Measurements from ENCODE around the gene TM2D1. TPM values are rescaled to one million over a fixed set of nuclear protein-coding genes. Genes with fewer than 3 reads are reported as not detected.

The TM2D1 gene
- polyA plus RNA-seq, 1 experiment = 30.3 TPM

GRCh38 chr1:61635557-61635956, 89.4 kb downstream of the TM2D1 start:
- POLR2A ChIA-PET = no interaction called here
- Histone ChIP-seq H3K36me3 (ENCODE audit: control insufficient read depth, insufficient read depth, low read length) (no peaks in the 10 kb centered on the region), H3K4me3 (ENCODE audit: low read depth, low read length) (no peak overlapping the region), H3K27me3 (ENCODE audit: control insufficient read depth, insufficient read depth, low read length) (peaks cover 1% of the 10 kb centered on the region; the same call in 1 of the 2 replicates)
- DNase-seq (ENCODE audit: low read depth) = no peak
- no peak for TF ChIP-seq CTCF (IDR thresholded peaks at IDR 0.05; ENCODE audit: insufficient read depth, low read depth, low read length)
- CTCF ChIA-PET = no interaction called here

GRCh38 chr1:61631436-61631835, 93.5 kb downstream of the TM2D1 start:
- ChIA-PET POLR2A (no interaction called here), CTCF (interaction anchor here (0.7 to 1.4 kb wide), 2 partner anchors 10 to 47 kb away, joined by 3 read pairs; no protein-coding TSS in a partner anchor)
- TF ChIP-seq CTCF (IDR thresholded peaks at IDR 0.05; ENCODE audit: insufficient read depth, low read depth, low read length) = no peak

More at GRCh38 chr1:61631436-61631835, 93.5 kb downstream of the TM2D1 start:
- no peak for DNase-seq (ENCODE audit: low read depth)
- no peaks in the 10 kb centered on the region for H3K36me3 ChIP-seq (ENCODE audit: control insufficient read depth, insufficient read depth, low read length)
- H3K27me3 ChIP-seq (ENCODE audit: control insufficient read depth, insufficient read depth, low read length) = peaks cover 1% of the 10 kb centered on the region; the same call in 1 of the 2 replicates
- H3K4me3 ChIP-seq (ENCODE audit: low read depth, low read length) = no peak overlapping the region

Other genes with a start within 250 kb of the TM2D1 start
- 3.0 and 5.2 TPM in 2 replicates for gene PATJ, start 17.3 kb upstream of the TM2D1 start, polyA plus RNA-seq (2011; rRNA removed)

All from BJ (cell line).